Measurements from ENCODE around the gene ZNF8. TPM values are rescaled to one million over a fixed set of nuclear protein-coding genes. Genes with fewer than 3 reads are reported as not detected.

Gene ZNF8
- total and polyA plus RNA-seq, 2 donors = 3.7 to 4.1 TPM

DNA sequence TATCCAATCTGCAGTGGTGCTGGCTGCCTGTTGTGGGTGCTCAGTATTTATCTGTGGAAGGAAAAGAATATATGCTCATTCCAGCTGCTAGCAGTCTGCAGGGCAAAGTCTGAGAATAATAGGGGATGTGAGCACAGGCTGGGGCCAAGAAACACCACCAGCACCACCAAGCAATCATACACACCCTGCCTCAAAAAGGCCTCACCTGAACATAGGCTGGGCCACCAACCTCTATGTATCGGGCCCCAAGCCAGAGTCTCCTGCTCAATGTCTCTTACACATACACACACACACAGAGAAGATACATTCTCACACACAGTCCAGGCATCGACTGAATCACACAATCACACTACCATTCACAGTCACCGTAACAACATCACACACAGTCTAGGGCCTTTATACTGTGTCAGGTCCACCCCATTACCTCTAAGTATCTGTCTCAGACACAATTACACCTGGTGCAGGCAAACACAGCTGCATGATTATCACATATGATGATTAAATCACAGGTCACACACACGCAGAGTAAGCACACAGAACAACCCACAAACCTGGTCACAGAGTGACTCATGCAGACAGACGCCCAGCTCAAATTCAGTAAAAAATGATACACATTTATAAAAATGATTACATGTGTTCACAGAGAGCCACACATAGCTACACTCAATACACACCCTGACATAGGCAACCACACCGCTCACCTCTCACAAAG is 46.7 kb downstream of the ZNF8 start:
- 97% methylated on average over 6 of the region's 6 CpGs for WGBS
- H3K27me3 ChIP-seq (ENCODE audit: control insufficient read depth in 2 of 2, insufficient read depth in 1 of 2, low read length in 1 of 2) = no peaks in the 10 kb centered on the region
- no peak overlapping the region for H3K27ac ChIP-seq (ENCODE audit: low read depth in 1 of 2, low read length in 1 of 2)
- H3K36me3 ChIP-seq (ENCODE audit: control insufficient read depth in 2 of 2, insufficient read depth in 2 of 2, low read length in 1 of 2) = no peaks in the 10 kb centered on the region
- DNase-seq (ENCODE audit: low read depth in 6 of 9, low spot score in 9 of 9) = no peak
- no peaks in the 10 kb centered on the region for H3K9me3 ChIP-seq (ENCODE audit: control insufficient read depth in 2 of 2, insufficient read depth in 1 of 2, low read length in 1 of 2)
- peaks cover 10 to 18% of the 10 kb centered on the region in 2 donors for H3K4me1 ChIP-seq (ENCODE audit: control insufficient read depth in 2 of 2, insufficient read depth in 2 of 2, low read length in 2 of 2)
- H3K4me3 ChIP-seq (ENCODE audit: low read length in 2 of 2) = no peak overlapping the region

DNA sequence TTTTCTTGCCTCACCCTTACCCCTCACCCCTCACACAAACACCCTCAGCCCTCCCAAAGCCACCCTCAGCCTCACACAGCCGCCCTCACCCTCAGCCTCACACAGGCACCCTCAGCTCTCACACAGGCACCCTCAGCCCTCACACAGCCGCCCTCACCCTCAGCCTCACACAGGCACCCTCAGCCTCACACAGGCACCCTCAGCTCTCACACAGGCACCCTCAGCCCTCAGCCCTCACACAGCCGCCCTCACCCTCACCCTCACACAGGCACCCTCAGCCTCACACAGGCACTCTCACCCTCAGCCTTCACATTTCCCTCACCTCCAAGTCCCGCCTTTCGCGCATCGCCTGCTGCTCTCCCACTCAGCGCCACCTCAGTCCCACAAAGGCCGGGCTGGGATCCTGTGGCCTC is 47.8 kb downstream of the ZNF8 start:
- DNase-seq (ENCODE audit: low read depth in 6 of 9, low spot score in 9 of 9) = no peak
- peaks cover 10 to 18% of the 10 kb centered on the region in 2 donors for H3K4me1 ChIP-seq (ENCODE audit: control insufficient read depth in 2 of 2, insufficient read depth in 2 of 2, low read length in 2 of 2)
- H3K27me3 ChIP-seq (ENCODE audit: control insufficient read depth in 2 of 2, insufficient read depth in 1 of 2, low read length in 1 of 2) = no peaks in the 10 kb centered on the region
- no peaks in the 10 kb centered on the region for H3K9me3 ChIP-seq (ENCODE audit: control insufficient read depth in 2 of 2, insufficient read depth in 1 of 2, low read length in 1 of 2)
- H3K27ac ChIP-seq (ENCODE audit: low read depth in 1 of 2, low read length in 1 of 2) = peak overlapping the region in 1 of 2 donors; percentile 84
- WGBS = 16% methylated on average over 9 of the region's 9 CpGs
- H3K36me3 ChIP-seq (ENCODE audit: control insufficient read depth in 2 of 2, insufficient read depth in 2 of 2, low read length in 1 of 2) = no peaks in the 10 kb centered on the region
- H3K4me3 ChIP-seq (ENCODE audit: low read length in 2 of 2) = peak overlapping the region; percentile 78 to 94

DNA sequence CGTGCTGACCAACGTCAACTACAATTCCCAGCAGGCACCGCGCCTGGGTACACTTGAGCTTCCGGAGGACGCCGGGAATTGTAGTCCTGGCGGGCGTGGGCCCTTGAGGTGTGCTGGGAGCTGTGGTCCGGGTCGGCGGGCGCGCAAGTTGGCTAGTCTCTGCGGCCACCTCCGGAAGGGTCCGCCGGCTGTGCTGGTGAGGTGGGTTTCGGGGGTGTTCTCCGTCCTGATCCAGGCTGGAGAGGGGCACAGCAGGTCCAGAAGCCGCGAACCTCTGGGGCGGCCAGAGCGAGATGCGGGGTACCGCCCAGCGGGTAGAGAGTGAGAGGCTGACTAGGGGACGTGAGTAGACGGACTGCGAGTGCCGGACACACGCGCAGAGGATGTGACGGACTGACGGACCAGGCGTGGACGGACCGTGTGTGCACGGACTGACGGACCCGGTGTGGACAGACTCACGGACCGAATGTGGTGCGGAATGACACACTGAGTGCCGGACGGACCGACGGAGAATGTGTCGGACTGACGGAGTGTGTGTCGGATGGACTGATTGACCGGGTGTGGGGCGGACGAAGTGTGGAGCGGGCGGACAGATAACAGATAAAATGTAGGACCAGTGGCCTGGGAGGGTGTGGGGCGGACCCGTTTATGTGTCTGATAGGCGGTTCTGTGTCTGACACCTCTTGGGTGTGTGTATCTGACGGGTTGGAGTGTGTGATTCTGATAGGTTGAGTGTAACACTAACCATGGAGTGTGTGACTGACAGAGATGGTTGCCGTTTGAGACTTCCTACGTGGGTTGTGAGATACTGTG is 48.4 kb downstream of the ZNF8 start, which contains the start of gene ZSCAN22:
Gene ZSCAN22 (plus strand): TSS at position 81 of the 813 bp plus-strand sequence. CDS start 7,809 bp downstream, outside the sequence.
- H3K4me1 ChIP-seq (ENCODE audit: control insufficient read depth in 2 of 2, insufficient read depth in 2 of 2, low read length in 2 of 2) = peaks cover 10 to 18% of the 10 kb centered on the region in 2 donors
- H3K9me3 ChIP-seq (ENCODE audit: control insufficient read depth in 2 of 2, insufficient read depth in 1 of 2, low read length in 1 of 2) = no peaks in the 10 kb centered on the region
- peak; percentile 80 to 96 (median 91) for DNase-seq (ENCODE audit: low read depth in 6 of 9, low spot score in 9 of 9)
- no peaks in the 10 kb centered on the region for H3K27me3 ChIP-seq (ENCODE audit: control insufficient read depth in 2 of 2, insufficient read depth in 1 of 2, low read length in 1 of 2)
- WGBS = 1% methylated on average over 62 of the region's 62 CpGs
- H3K4me3 ChIP-seq (ENCODE audit: low read length in 2 of 2) = peak within 1 kb of the TSS; percentile 78 to 94
- H3K27ac ChIP-seq (ENCODE audit: low read depth in 1 of 2, low read length in 1 of 2) = peak within 1 kb of the TSS; percentile 55 to 84
- H3K36me3 ChIP-seq (ENCODE audit: control insufficient read depth in 2 of 2, insufficient read depth in 2 of 2, low read length in 1 of 2) = no peaks in the 10 kb centered on the region

DNA sequence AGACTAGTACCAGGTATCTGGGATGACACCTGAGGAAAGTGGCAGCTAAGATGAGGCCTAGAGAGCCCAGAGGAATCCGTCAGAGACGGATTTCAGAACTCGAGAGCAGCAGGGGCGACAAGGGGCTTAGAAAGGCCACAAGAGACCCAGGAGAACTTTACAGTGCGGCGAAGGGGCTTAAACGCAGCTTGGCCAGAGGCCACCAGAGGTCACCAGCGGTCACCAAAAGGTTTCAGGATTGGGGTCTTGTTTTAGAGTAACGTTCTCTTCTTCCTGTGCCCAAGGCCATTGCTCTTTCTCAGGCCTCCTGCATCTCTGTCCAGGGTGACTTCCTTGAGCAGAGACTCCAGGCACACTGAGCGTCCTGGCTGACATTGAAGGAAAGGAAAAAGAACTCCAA is 50.2 kb downstream of the ZNF8 start:
- Histone ChIP-seq H3K4me1 (ENCODE audit: control insufficient read depth in 2 of 2, insufficient read depth in 2 of 2, low read length in 2 of 2) (peaks cover 10 to 18% of the 10 kb centered on the region in 2 donors), H3K36me3 (ENCODE audit: control insufficient read depth in 2 of 2, insufficient read depth in 2 of 2, low read length in 1 of 2) (no peaks in the 10 kb centered on the region), H3K9me3 (ENCODE audit: control insufficient read depth in 2 of 2, insufficient read depth in 1 of 2, low read length in 1 of 2) (no peaks in the 10 kb centered on the region), H3K27ac (ENCODE audit: low read depth in 1 of 2, low read length in 1 of 2) (no peak overlapping the region), H3K27me3 (ENCODE audit: control insufficient read depth in 2 of 2, insufficient read depth in 1 of 2, low read length in 1 of 2) (no peaks in the 10 kb centered on the region), H3K4me3 (ENCODE audit: low read length in 2 of 2) (no peak overlapping the region)
- WGBS = 76% methylated on average over 10 of the region's 10 CpGs
- DNase-seq (ENCODE audit: low read depth in 6 of 9, low spot score in 9 of 9) = peak in 1 of 9 donors; percentile 31

DNA sequence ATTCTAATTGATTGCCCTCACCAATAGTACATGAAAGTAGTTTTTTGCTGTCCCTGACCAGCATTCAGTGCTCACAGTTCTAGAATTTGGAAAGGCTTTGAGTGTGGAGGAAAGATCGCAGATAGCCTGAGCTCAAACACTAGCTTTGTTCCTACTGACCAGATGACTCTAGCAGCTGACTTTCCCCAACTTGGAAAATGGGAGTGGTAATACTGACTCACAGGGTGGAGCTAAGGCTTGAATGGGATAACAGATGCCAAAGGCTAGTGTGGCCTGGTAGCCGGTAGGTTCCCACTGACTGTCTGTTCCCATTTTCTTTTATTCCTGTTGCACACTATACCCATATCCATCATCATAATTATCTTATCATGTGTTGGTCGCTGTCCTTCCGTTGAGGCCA is 51.7 kb downstream of the ZNF8 start:
- H3K9me3 ChIP-seq (ENCODE audit: control insufficient read depth in 2 of 2, insufficient read depth in 1 of 2, low read length in 1 of 2) = no peaks in the 10 kb centered on the region
- peaks cover 10 to 18% of the 10 kb centered on the region in 2 donors for H3K4me1 ChIP-seq (ENCODE audit: control insufficient read depth in 2 of 2, insufficient read depth in 2 of 2, low read length in 2 of 2)
- no peak overlapping the region for H3K4me3 ChIP-seq (ENCODE audit: low read length in 2 of 2)
- DNase-seq (ENCODE audit: low read depth in 6 of 9, low spot score in 9 of 9) = no peak
- WGBS = 97% methylated on average over 4 of the region's 4 CpGs
- H3K27me3 ChIP-seq (ENCODE audit: control insufficient read depth in 2 of 2, insufficient read depth in 1 of 2, low read length in 1 of 2) = no peaks in the 10 kb centered on the region
- no peak overlapping the region for H3K27ac ChIP-seq (ENCODE audit: low read depth in 1 of 2, low read length in 1 of 2)
- H3K36me3 ChIP-seq (ENCODE audit: control insufficient read depth in 2 of 2, insufficient read depth in 2 of 2, low read length in 1 of 2) = peaks cover 6 to 9% of the 10 kb centered on the region in 2 donors

DNA sequence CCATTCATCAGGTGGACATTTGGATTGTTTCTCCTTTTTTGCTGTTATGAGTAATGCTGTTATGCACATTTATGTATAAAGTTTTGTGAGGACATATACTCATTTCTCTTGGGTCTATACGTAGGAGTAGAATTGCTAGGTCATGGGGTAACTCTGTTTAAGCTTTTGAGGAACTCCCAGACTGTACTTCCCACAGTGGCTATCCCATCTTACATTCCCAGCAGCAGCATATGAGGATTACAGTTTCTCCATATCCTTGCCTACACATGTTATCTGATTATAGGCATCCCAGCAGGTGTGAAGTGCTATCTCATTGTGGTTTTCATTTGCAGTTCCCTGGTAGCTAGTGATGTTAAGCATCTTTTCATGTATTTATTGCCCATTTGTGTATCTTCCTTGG is 53.9 kb downstream of the ZNF8 start:
- Histone ChIP-seq H3K27ac (ENCODE audit: low read depth in 1 of 2, low read length in 1 of 2) (no peak overlapping the region), H3K27me3 (ENCODE audit: control insufficient read depth in 2 of 2, insufficient read depth in 1 of 2, low read length in 1 of 2) (no peaks in the 10 kb centered on the region), H3K36me3 (ENCODE audit: control insufficient read depth in 2 of 2, insufficient read depth in 2 of 2, low read length in 1 of 2) (peaks cover 9 to 23% of the 10 kb centered on the region in 2 donors), H3K4me3 (ENCODE audit: low read length in 2 of 2) (no peak overlapping the region), H3K4me1 (ENCODE audit: control insufficient read depth in 2 of 2, insufficient read depth in 2 of 2, low read length in 2 of 2) (peaks cover 0 to 4% of the 10 kb centered on the region in 2 donors), H3K9me3 (ENCODE audit: control insufficient read depth in 2 of 2, insufficient read depth in 1 of 2, low read length in 1 of 2) (no peaks in the 10 kb centered on the region)
- WGBS = 88% methylated on average over 1 of the region's 1 CpG
- no peak for DNase-seq (ENCODE audit: low read depth in 6 of 9, low spot score in 9 of 9)

DNA sequence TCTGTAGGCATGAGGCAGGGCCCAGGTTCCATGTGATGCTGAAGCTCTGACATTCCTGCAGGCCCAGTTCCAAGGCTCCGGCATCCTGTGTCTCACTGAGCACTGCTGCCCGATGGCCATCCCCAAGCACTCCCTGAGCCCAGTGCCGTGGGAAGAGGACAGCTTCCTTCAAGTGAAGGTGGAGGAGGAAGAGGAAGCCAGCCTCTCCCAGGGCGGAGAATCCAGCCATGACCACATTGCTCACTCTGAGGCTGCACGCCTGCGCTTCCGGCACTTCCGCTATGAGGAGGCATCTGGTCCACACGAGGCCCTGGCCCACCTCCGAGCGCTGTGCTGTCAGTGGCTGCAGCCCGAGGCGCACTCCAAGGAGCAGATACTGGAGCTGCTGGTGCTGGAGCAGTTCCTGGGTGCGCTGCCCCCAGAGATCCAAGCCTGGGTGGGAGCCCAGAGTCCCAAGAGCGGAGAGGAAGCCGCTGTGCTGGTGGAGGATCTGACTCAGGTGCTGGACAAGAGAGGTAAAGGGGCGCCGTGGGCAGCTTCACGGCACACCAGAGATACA is 56.0 kb downstream of the ZNF8 start:
- DNase-seq (ENCODE audit: low read depth in 6 of 9, low spot score in 9 of 9) = no peak
- H3K27me3 ChIP-seq (ENCODE audit: control insufficient read depth in 2 of 2, insufficient read depth in 1 of 2, low read length in 1 of 2) = no peaks in the 10 kb centered on the region
- 96% methylated on average over 19 of the region's 19 CpGs for WGBS
- H3K4me1 ChIP-seq (ENCODE audit: control insufficient read depth in 2 of 2, insufficient read depth in 2 of 2, low read length in 2 of 2) = no peaks in the 10 kb centered on the region
- H3K4me3 ChIP-seq (ENCODE audit: low read length in 2 of 2) = no peak overlapping the region
- peaks cover 2 to 10% of the 10 kb centered on the region in 2 donors for H3K9me3 ChIP-seq (ENCODE audit: control insufficient read depth in 2 of 2, insufficient read depth in 1 of 2, low read length in 1 of 2)
- H3K27ac ChIP-seq (ENCODE audit: low read depth in 1 of 2, low read length in 1 of 2) = no peak overlapping the region
- H3K36me3 ChIP-seq (ENCODE audit: control insufficient read depth in 2 of 2, insufficient read depth in 2 of 2, low read length in 1 of 2) = peaks cover 13 to 36% of the 10 kb centered on the region in 2 donors

DNA sequence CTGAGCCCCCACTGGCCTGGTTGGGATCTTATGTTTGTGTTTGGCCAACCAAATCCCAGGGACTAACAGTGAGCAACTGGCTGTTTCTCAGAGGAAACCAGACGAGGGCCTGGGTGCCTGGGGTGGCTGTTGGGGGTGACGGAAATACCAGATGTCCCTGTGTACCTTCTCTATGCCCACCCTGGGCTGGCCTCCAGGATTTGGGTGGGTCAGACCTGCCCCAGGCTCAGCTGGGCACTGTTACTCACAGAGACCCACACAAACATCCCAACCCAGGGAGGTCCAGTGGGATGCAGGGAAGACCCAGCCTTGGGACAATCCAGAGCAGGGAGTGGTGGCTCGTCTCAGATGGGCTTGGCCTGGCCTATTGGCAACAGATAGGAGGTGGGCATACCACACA is 56.9 kb downstream of the ZNF8 start:
- H3K4me1 ChIP-seq (ENCODE audit: control insufficient read depth in 2 of 2, insufficient read depth in 2 of 2, low read length in 2 of 2) = no peaks in the 10 kb centered on the region
- no peak overlapping the region for H3K4me3 ChIP-seq (ENCODE audit: low read length in 2 of 2)
- DNase-seq (ENCODE audit: low read depth in 6 of 9, low spot score in 9 of 9) = no peak
- 92% methylated on average over 3 of the region's 3 CpGs for WGBS
- H3K27ac ChIP-seq (ENCODE audit: low read depth in 1 of 2, low read length in 1 of 2) = no peak overlapping the region
- peaks cover 2 to 10% of the 10 kb centered on the region in 2 donors for H3K9me3 ChIP-seq (ENCODE audit: control insufficient read depth in 2 of 2, insufficient read depth in 1 of 2, low read length in 1 of 2)
- H3K27me3 ChIP-seq (ENCODE audit: control insufficient read depth in 2 of 2, insufficient read depth in 1 of 2, low read length in 1 of 2) = no peaks in the 10 kb centered on the region
- H3K36me3 ChIP-seq (ENCODE audit: control insufficient read depth in 2 of 2, insufficient read depth in 2 of 2, low read length in 1 of 2) = peaks cover 13 to 36% of the 10 kb centered on the region in 2 donors

DNA sequence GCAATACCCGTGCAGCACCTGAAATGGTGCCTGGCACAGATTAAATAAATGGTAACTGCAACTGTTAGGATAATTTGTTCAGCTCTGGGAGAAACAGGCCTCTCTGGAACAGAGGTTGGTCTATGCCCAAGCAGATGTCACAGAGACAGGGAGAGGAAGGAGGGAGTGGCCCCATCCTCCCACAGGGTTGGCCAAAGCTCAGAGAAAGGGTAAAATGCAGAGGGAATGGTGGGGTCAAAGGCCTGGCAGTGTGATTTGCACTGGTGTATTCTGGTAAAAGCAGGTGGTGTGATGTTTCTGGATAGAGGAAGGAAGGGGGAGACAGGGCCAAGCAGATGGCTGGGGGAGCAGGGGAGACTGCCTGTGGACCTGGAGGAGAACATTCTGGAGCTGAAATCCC is 57.5 kb downstream of the ZNF8 start:
- DNase-seq (ENCODE audit: low read depth in 6 of 9, low spot score in 9 of 9) = no peak
- Histone ChIP-seq H3K27ac (ENCODE audit: low read depth in 1 of 2, low read length in 1 of 2) (no peak overlapping the region), H3K27me3 (ENCODE audit: control insufficient read depth in 2 of 2, insufficient read depth in 1 of 2, low read length in 1 of 2) (no peaks in the 10 kb centered on the region), H3K4me3 (ENCODE audit: low read length in 2 of 2) (no peak overlapping the region), H3K36me3 (ENCODE audit: control insufficient read depth in 2 of 2, insufficient read depth in 2 of 2, low read length in 1 of 2) (peaks cover 16 to 36% of the 10 kb centered on the region in 2 donors), H3K4me1 (ENCODE audit: control insufficient read depth in 2 of 2, insufficient read depth in 2 of 2, low read length in 2 of 2) (no peaks in the 10 kb centered on the region), H3K9me3 (ENCODE audit: control insufficient read depth in 2 of 2, insufficient read depth in 1 of 2, low read length in 1 of 2) (peaks cover 2 to 10% of the 10 kb centered on the region in 2 donors)
- 96% methylated on average over 1 of the region's 1 CpG for WGBS
